ENCODE results near the gene ENDOU.

GRCh38 chr12:47687636-47688035, 37.7 kb downstream of the ENDOU start:
- TF ChIP-seq CTCF (conservative IDR thresholded peaks at IDR 0.05; ENCODE audit: low read length): no peak
- no peak for TF ChIP-seq EZH2phosphoT487 (IDR thresholded peaks at IDR 0.05; ENCODE audit: borderline replicate concordance)
